GM20000 (cell line): ENCODE measurements around the gene DOK4.

Experiments
- DNase-seq: peaks from one replicate; pipeline ENCODE4 v3.0.0; 2012; ENCODE audit warnings: low spot score
- CTCF ChIP-seq: IDR thresholded peaks from 2 replicates; pipeline ENCODE4 v1.5.1; 2012; ENCODE audit warnings: mild to moderate bottlenecking, control low read depth; ENCODE audit errors: extremely low read depth, missing control alignments

Gene DOK4

DNA sequence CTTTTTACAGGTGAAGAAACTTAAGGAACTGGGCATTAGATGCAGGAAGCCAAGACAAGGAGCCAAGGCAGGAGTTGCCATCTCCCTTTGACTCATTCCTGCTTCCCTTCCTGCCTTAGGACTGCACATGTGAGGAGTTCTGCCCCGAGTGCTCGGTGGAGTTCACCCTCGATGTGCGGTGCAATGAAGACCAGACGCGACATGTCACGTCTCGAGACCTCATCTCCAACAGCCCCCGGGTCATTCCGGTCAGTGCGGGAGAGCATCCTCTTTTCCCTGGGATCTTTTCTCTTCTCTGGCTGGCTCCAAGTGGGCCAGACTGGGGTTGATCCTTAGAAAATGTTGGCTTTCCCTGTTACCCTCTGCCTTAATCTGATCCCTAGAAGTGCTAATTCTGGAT lies 17.2 kb downstream of the DOK4 start:
- no peak for TF ChIP-seq CTCF
- DNase-seq = no peak

DNA sequence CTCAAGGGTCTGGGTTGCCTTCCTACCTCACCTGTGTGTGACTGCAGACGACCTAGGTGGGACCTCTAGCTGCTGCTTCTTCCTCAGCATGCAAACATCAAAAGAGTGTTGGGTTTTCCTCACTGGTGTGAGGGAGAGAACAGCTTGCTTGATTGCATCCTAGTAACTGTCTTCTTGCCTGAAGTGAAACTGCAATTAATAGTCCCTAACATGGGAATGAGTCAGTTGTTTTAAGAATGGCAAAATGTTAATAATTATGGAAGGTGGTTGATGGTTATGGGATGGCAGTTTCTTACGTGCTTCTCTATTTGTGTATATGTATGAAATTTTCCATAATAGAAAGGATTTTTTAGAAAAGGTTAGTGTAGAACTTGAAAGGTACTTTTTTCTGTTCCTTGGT lies 17.9 kb downstream of the DOK4 start:
- no peak for DNase-seq
- TF ChIP-seq CTCF = no peak

DNA sequence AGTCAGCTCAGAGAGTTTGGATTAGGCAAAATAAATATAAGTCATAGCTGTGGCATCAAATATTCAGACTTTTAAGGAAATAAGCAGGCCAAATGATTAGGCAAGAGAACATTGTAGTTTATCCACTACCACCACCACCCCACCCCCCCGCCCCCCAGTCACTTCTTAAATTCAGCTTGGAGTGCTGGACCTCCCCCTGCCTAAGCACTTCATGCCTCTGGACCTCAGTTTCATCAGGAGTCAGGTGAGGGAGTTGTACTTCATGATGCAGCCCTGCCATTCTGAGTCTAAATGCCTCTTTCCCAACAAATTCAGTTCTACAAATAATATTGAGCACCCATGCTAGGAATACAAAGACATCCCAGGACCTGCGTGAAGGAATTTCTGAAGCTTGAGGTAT lies 21.8 kb downstream of the DOK4 start:
- no peak for TF ChIP-seq CTCF
- DNase-seq = no peak

GRCh38 chr16:57462978-57463362 lies 23.3 kb downstream of the DOK4 start:
- no peak for TF ChIP-seq CTCF
- no peak for DNase-seq

DNA sequence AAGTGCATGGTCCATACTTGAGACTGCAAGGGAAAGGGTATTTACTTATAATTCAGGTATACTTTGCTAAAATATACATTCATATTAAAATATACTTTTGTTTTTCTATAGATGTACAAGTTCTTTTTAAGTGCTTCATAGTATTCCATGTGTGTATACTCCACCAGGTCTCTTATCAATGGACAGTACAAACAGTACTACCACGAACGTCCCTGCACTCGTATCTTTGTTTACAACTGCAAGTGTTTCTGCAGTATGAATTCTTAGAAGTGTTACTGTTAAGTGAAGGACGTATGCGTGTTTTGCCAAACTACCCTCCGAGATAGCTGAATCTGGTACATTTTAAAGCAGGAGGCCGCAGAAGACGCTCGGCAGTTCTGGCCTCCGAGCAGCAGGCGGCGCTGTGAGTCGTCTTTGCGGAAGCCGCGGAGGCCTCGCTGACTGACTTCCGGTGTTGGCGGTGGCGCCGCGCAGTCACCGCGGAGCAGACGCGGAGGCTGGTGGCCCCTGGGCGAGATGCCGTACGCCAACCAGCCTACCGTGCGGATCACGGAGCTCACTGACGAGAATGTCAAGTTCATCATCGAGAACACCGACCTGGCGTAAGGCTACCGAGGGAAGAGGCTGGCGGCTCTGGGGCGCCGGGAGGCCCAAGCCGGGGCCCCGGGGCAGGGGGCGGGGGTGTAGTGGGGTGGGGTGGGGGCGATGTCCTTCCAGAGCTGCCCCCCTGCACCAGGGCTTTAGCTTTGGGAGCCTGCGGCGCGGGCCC lies 23.9 kb downstream of the DOK4 start, which contains the start of gene POLR2C:
Gene POLR2C, plus strand, starts transcription at position 471 of the 769 bp plus-strand sequence. Its CDS starts 46 bp downstream, at position 517.
- TF ChIP-seq CTCF = peak; percentile 95
- peak; percentile 94 for DNase-seq

GRCh38 chr16:57452021-57452420 lies 34.3 kb downstream of the DOK4 start:
- DNase-seq = no peak
- TF ChIP-seq CTCF = no peak

DNA sequence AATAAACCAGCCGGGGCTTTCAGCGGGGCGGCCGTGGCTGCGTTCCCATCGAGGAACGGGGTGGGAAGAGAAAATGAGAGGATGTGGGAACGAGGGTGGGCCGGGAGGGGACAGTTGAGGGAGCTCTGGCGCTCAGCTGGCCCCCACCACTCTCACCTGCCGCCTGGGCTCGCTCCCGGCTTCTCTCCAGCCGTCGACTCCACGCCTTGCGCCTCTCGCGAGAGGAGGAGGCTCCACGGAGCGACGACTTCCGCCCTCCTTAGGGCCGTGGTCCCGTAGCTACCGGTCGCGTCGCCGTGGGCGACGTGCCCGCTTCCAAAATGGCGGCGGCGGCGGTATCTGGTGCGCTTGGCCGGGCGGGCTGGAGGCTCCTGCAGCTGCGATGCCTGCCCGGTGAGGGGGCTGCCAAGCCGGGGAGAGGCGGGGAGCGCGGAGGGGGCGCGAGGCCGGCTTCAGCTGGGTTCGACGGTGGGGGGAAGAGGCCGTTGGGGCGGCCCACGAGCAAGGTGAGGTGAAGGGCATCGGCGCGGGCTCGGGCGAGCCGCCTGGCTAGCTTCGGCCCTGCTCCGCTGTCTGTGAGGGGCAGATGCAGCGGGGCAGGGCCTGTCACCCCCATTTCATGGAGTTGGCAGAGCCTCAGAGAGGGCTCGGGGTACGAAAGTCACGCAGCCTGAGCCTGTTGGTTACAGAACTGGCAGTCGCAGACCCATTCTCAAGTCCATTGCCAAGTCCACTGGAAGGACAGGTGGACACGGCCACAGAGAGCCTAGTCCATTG lies 38.9 kb downstream of the DOK4 start, which contains the start of the genes CIAPIN1 and COQ9:
Gene CIAPIN1, minus strand, starts transcription at position 200 of the 777 bp plus-strand sequence. CDS start 6,457 bp downstream, outside the sequence.
Gene COQ9, plus strand, starts transcription at position 294 of the 777 bp plus-strand sequence. Its CDS starts 27 bp downstream, at position 321.
- TF ChIP-seq CTCF = no peak

More for the DNA sequence above, 38.9 kb downstream of the DOK4 start, which contains the start of the genes CIAPIN1 and COQ9:
- peak; percentile 96 for DNase-seq
